Endometrial microvascular endothelial cells (primary cell): Measurements from ENCODE around the gene OSBPL8. TPM values are rescaled to one million over a fixed set of nuclear protein-coding genes. Genes with fewer than 3 reads are reported as not detected.
"Not testable (repeated sequence)": the region's sequence is repeated elsewhere in the genome, so short reads cannot be mapped to it uniquely, and the experiment has no call there.

ENCODE experiments used
- in situ Hi-C: cut with HindIII; loops from 2 replicates; pipeline ENCODE4 v1.10.0; 2017; ENCODE audit warnings: low sequenced_read_pairs, low pct_unique_long_range_greater_than_20kb; ENCODE audit errors: inconsistent ontology term
- total RNA-seq: library from RNA; depleted of rRNA; stranded (reverse); fragments of >200 nt; gene quantifications from one replicate; pipeline ENCODE4 v1.2.3, GENCODE V29; 2015; ENCODE audit errors: inconsistent ontology term

The OSBPL8 gene
- total RNA-seq, 1 donor from 2014 or later: 36.8 TPM

DNA sequence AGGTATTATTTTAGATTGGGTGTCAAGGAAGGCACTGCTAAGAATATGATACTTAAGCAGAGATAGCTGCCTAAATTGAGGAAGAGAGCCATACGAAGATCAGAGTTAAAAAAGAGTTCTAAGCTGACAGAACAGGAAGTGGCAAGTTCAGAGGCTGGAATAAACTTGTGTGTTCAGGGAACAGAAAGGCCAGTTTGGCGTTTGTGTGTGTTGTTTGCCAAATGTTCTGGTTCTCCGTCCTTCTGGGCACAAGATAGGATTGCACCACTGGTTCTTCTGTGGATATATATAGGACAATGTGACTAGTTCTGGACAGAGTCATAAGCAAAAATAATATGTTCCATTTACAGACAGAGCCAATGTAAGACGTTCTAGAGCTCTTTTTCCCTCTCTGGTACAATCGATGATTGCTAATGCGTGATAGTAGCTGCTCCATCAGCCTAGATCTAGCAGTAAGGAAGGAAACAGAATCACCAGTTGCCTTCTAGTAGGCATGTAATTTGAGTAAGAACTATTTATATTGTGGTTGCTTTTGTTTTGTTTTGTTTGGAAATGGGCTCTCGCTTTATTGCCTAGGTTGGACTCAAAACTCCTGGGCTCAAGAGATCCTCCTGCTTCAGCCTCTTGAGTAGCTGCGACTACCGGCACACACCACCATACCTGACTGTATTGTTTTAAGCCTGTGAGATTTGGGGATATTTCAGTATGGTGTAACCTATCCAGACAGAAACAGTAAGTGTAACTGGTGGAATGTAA, 218.7 kb downstream of the OSBPL8 start:
- in situ Hi-C loops: loop anchor here (25.0 kb wide), 1 partner anchor 204 kb away; no protein-coding TSS in a partner anchor

DNA sequence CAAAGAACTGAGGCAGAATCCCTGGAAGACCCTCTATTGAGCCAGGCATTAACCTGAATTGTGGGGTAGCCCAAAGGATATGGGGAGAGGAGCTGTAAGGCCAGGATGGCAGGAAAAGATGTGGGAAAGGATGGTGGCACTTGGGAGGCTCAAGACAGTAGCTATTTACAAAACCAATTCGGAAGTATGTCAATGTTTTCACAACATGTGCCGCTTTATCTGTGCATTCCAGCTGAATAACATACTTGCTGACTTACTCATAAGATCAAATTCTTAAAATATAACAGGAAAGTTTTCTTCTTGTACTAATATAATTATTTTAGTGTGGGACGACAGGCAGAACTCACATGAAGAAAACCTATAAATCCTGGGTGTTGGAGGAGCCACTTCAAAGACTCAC, 222.0 kb downstream of the OSBPL8 start:
- in situ Hi-C loops: loop anchor here (25.0 kb wide), 1 partner anchor 200 kb away; no protein-coding TSS in a partner anchor

DNA sequence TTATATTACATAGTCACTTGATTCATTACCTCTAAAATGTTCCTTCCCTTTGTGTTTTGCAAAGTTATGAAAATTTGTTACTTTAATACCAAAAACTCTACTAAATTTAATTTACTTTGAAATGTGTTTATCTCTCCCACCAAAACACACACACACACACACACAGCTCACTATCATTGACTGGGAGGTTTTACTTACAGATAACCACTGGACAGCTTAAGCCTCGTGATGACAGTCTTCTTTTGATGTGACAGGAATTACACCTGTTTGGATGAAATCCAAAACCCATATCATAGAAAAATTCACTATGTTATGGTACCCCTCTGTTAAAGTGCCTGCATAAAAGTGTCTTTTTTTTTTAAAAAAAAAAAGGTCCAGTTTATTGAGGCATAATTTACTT, 227.0 kb downstream of the OSBPL8 start:
- in situ Hi-C loops: loop anchor here (25.0 kb wide), 1 partner anchor 195 kb away; no protein-coding TSS in a partner anchor

- in situ Hi-C loops: loop anchor here (25.0 kb wide), 1 partner anchor 192 kb away; no protein-coding TSS in a partner anchor
These were observed 230.0 kb downstream of the OSBPL8 start for GRCh38 chr12:76329606-76330005.

- in situ Hi-C loops: loop anchor here (25.0 kb wide), 1 partner anchor 192 kb away; no protein-coding TSS in a partner anchor
These were observed 230.4 kb downstream of the OSBPL8 start for GRCh38 chr12:76329159-76329558.

GRCh38 chr12:76319595-76320319, 239.8 kb downstream of the OSBPL8 start:
- in situ Hi-C loops: not testable (repeated sequence)

- in situ Hi-C loops: no loop called here
These were observed 240.6 kb downstream of the OSBPL8 start for GRCh38 chr12:76318773-76319594.

GRCh38 chr12:76317976-76318375, 241.6 kb downstream of the OSBPL8 start:
- in situ Hi-C loops: no loop called here

- in situ Hi-C loops: no loop called here
These were observed 243.1 kb downstream of the OSBPL8 start for GRCh38 chr12:76316468-76316867.

DNA sequence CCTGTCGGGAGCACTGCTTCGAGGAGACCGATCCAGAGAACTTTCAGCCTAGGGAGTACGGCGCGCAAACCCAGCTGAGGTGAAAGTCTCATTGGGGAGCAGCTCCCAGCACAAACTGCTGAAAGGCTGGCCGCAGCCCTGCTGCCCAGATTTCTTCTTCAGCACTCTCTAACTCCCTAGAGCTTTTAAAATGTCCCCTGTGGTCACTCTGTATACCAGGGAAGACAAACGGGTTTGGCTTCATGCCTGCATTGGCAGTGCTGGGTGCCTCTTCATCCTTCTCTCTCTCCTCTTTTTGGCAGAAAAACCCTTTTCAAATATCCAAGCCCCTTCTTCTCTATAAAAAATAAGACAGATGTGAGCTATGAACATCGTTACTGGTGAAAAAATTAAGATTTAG, 246.3 kb downstream of the OSBPL8 start:
- in situ Hi-C loops: no loop called here

- in situ Hi-C loops: no loop called here
These were observed 247.3 kb downstream of the OSBPL8 start for GRCh38 chr12:76312315-76312714.

DNA sequence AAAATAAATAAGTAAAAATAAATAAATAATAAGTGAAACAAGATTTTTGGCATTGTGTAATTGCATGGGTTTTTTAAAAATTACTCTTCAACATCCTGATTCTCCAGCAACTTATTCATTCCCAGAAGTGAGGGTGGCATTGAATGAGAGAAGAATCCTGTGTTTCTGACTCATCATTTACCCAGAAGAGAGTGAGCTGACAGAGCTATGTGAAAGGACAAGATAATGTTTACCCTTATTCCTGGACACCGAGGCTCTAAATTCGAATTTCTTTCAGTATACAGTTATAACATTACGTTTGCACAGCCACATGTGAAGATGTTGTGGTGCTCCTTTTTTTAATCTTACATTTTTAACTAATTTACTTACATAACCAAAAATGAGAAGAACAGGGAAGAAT, 247.8 kb downstream of the OSBPL8 start:
- in situ Hi-C loops: no loop called here

GRCh38 chr12:76310110-76310509, 249.5 kb downstream of the OSBPL8 start:
- in situ Hi-C loops: no loop called here

- in situ Hi-C loops: no loop called here
These were observed 250.7 kb downstream of the OSBPL8 start for GRCh38 chr12:76308866-76309265.

GRCh38 chr12:76307083-76307482, 252.5 kb downstream of the OSBPL8 start:
- in situ Hi-C loops: no loop called here

GRCh38 chr12:76303989-76304460, 255.5 kb downstream of the OSBPL8 start:
- in situ Hi-C loops: no loop called here

GRCh38 chr12:76303365-76303764, 256.2 kb downstream of the OSBPL8 start:
- in situ Hi-C loops: no loop called here
